ENCODE measurements around the gene DSTN.
"Not testable (repeated sequence)": the region's sequence is repeated elsewhere in the genome, so short reads cannot be mapped to it uniquely, and the experiment has no call there.

The DSTN gene

DNA sequence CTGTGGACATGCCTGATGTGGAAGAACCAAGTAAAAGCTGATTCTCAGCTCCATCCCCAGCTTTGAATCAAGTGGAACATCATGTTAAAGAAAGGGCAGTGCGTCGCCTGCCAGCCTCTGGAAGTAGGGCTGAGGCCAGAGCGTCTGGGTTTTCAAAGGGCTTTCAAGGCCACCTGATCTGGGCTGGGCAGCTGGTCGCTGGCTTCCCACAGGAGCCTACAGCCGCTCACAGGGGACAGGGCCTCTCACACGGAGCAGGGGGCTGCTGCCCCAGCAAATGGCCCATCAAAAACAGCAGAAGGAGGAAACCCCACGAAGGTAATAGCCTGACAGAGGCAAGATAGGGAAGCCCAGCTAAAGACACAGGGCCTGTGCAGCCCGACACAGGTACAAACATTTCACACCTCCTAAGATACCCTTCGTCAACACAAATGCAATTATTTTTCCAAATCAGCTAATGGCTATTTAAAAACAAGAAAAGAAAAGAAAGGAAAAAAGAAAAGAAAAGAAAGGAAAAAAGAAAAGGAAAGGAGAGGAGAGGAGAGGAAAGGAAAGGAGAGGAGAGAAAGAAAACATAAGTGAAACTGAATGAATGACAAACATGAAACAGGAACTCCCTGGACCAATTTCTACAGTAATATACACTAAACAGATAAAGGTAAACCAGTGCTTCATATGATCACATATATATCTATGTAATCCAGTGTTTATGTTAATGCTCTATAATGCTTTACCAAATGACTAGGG, 87.4 kb downstream of the DSTN start:
- peaks cover 36% of the 10 kb centered on the region for H3K79me2 ChIP-seq
- H3K27me3 ChIP-seq (ENCODE audit: control insufficient read depth, insufficient read depth, low read length), result no peaks in the 10 kb centered on the region
- TF ChIP-seq, protein P1, sequence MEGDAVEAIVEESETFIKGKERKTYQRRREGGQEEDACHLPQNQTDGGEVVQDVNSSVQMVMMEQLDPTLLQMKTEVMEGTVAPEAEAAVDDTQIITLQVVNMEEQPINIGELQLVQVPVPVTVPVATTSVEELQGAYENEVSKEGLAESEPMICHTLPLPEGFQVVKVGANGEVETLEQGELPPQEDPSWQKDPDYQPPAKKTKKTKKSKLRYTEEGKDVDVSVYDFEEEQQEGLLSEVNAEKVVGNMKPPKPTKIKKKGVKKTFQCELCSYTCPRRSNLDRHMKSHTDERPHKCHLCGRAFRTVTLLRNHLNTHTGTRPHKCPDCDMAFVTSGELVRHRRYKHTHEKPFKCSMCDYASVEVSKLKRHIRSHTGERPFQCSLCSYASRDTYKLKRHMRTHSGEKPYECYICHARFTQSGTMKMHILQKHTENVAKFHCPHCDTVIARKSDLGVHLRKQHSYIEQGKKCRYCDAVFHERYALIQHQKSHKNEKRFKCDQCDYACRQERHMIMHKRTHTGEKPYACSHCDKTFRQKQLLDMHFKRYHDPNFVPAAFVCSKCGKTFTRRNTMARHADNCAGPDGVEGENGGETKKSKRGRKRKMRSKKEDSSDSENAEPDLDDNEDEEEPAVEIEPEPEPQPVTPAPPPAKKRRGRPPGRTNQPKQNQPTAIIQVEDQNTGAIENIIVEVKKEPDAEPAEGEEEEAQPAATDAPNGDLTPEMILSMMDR (IDR thresholded peaks at IDR 0.05), result no peak
- H3K4me1 ChIP-seq, result peaks cover 6% of the 10 kb centered on the region
- H3K4me3 ChIP-seq (ENCODE audit: low read depth, low read length), result no peak overlapping the region
- H3K36me3 ChIP-seq (ENCODE audit: control insufficient read depth, insufficient read depth, low read length), result no peaks in the 10 kb centered on the region
- no peak overlapping the region for H3K9ac ChIP-seq
- H3K9me3 ChIP-seq (ENCODE audit: control insufficient read depth, low read length), result no peaks in the 10 kb centered on the region
- no peak overlapping the region for H2AFZ ChIP-seq
- no peak overlapping the region for H3K27ac ChIP-seq
- H3K4me2 ChIP-seq (ENCODE audit: low read length), result no peak overlapping the region

DNA sequence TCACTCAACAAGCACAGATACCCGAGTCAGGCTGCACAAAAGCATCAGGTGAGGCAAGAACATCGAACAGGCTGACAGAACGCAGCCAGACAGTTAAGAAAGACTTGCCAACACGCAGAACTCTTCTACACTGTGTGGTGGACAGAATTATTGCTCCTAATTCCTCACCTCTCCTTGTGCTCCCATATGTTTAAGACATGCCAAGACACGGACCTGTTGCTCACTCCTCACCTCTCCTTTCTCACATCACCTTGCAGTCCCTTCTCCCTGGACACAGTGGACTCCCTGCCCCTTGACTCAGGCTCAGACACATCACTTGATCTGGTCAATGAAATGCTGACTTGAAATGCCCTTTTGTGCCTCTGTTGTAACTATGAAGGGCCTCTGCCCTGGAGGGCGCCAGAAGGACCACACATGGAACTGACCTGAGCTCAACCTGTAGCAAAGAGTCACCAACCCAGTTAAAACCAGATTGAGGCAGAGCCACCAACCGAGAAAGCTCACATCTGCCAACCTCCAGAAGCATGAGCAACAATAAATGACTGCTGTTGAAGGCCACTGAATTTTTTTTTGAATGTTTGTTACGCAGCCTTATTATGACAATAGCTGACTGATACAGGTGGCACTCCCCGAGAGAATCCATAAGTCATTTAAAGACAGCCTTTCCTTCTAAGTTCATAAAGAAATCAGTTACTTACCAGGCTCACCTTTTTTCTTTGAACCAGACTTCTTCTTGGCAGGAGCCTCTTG, 88.2 kb downstream of the DSTN start:
- Histone ChIP-seq H3K27me3 (ENCODE audit: control insufficient read depth, insufficient read depth, low read length) (no peaks in the 10 kb centered on the region), H3K4me2 (ENCODE audit: low read length) (no peak overlapping the region), H3K36me3 (ENCODE audit: control insufficient read depth, insufficient read depth, low read length) (no peaks in the 10 kb centered on the region), H3K9me3 (ENCODE audit: control insufficient read depth, low read length) (no peaks in the 10 kb centered on the region), H3K4me3 (ENCODE audit: low read depth, low read length) (no peak overlapping the region), H3K79me2 (peaks cover 36% of the 10 kb centered on the region), H3K27ac (no peak overlapping the region), H2AFZ (no peak overlapping the region), H3K4me1 (peaks cover 6% of the 10 kb centered on the region), H3K9ac (no peak overlapping the region)
- TF ChIP-seq, protein P1 (IDR thresholded peaks at IDR 0.05), result no peak

DNA sequence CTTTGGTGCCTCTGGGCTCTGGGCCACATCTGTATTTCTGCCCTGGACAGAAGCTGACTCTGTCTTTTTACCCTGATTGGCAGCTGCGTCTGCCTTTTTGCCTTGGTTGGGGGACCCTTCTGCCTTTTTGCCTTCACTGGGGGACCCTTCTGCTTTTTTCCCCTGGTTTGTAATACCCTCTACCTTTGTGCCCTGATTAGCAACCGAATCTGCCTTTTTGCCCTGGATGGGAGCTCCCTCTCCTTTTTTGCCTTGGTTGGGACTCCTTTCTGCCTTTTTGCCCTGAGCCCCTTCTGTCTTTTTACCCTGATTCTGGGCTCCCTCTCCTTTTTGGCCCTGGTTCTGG, 88.7 kb downstream of the DSTN start:
- H3K4me1 ChIP-seq, result peaks cover 12% of the 10 kb centered on the region
- no peaks in the 10 kb centered on the region for H3K36me3 ChIP-seq (ENCODE audit: control insufficient read depth, insufficient read depth, low read length)

DNA sequence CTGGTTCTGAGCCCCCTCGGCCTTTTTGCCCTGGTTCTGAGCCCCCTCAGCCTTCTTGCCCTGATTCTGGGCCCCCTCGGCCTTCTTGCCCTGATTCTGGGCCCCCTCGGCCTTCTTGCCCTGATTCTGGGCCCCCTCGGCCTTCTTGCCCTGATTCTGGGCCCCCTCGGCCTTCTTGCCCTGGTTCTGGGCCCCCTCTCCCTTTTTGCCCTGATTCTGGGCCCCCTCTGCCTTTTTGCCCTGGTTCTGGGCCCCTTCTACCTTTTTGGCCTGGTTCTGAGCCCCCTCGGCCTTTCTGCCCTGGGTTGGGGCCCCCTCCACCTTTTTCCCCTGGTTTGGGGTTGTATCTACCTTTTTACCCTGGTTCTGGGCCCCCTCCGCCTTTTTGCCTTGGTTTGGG, 89.5 kb downstream of the DSTN start:
- H3K4me1 ChIP-seq, result peaks cover 15% of the 10 kb centered on the region
- not testable (repeated sequence) for H3K4me3 ChIP-seq (ENCODE audit: low read depth, low read length); H3K9ac ChIP-seq; H3K27ac ChIP-seq; H2AFZ ChIP-seq; H3K9me3 ChIP-seq (ENCODE audit: control insufficient read depth, low read length); H3K36me3 ChIP-seq (ENCODE audit: control insufficient read depth, insufficient read depth, low read length); H3K27me3 ChIP-seq (ENCODE audit: control insufficient read depth, insufficient read depth, low read length); H3K4me2 ChIP-seq (ENCODE audit: low read length)
- H3K79me2 ChIP-seq, result peaks cover 37% of the 10 kb centered on the region

More for the DNA sequence above, 88.7 kb downstream of the DSTN start:
- no peak overlapping the region for H2AFZ ChIP-seq
- no peaks in the 10 kb centered on the region for H3K27me3 ChIP-seq (ENCODE audit: control insufficient read depth, insufficient read depth, low read length)
- H3K9ac ChIP-seq, result no peak overlapping the region
- no peak overlapping the region for H3K4me3 ChIP-seq (ENCODE audit: low read depth, low read length)
- peaks cover 38% of the 10 kb centered on the region for H3K79me2 ChIP-seq
- TF ChIP-seq, protein P1 (IDR thresholded peaks at IDR 0.05), result no peak
- H3K4me2 ChIP-seq (ENCODE audit: low read length), result no peak overlapping the region
- no peaks in the 10 kb centered on the region for H3K9me3 ChIP-seq (ENCODE audit: control insufficient read depth, low read length)
- H3K27ac ChIP-seq, result no peak overlapping the region
